Left cardiac atrium (tissue), 4 donors: ENCODE measurements around the gene AUP1. TPM values are rescaled to one million over a fixed set of nuclear protein-coding genes. Genes with fewer than 3 reads are reported as not detected.
"Not testable (repeated sequence)": the region's sequence is repeated elsewhere in the genome, so short reads cannot be mapped to it uniquely, and the experiment has no call there.

Source experiments
- ATAC-seq, 2 donors: fragments of 200-7000 bp; cut with Tn5 transposase; one replicate each; pipeline ENCODE4 v1.9.1; 2020; ENCODE audit warnings: mild to moderate bottlenecking in 2 of 2, moderate library complexity in 2 of 2
- DNase-seq: peaks from one replicate; pipeline ENCODE4 v3.0.0-alpha.2; 2020
- intact Hi-C, 2 donors: fragments of 100-400 bp; cut with DNase I; formaldehyde crosslinking; loops; one replicate each; pipeline versions ENCODE4 v1.14.1 to v1.15.1; 2022 to 2023
- long read RNA-seq: library from polyadenylated mRNA; unstranded; transcript quantifications from one replicate; pipeline ENCODE4 v2.0.0, GENCODE V29; 2021
- total RNA-seq, 2 donors: library from RNA; stranded (reverse); fragmentation: NEBNext Ultra II Directional; extraction: Animal tissue kit (Norgen Biotek cat#: 25700); gene quantifications; one replicate each; pipeline ENCODE4 v1.2.1, GENCODE V29; 2021
- donor health status: DM: no; HTN: yes; CAD: no.
- donor health status: DM: no; HTN: yes; CAD: no; lungs with severe emphysema.
- donor health status: DM: yes; HTN: yes; CAD: no.
- donor health status: Dilated cardiomyopathy.

Gene AUP1, protein sequence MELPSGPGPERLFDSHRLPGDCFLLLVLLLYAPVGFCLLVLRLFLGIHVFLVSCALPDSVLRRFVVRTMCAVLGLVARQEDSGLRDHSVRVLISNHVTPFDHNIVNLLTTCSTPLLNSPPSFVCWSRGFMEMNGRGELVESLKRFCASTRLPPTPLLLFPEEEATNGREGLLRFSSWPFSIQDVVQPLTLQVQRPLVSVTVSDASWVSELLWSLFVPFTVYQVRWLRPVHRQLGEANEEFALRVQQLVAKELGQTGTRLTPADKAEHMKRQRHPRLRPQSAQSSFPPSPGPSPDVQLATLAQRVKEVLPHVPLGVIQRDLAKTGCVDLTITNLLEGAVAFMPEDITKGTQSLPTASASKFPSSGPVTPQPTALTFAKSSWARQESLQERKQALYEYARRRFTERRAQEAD
- 10 to 100 TPM; 62.2 to 78.3 TPM for total RNA-seq
- long read RNA-seq, transcript AUP1-204 (11 exons, 1,645 nt), result minor isoform, 8 of 184 reads
- long read RNA-seq, transcript AUP1-201 (12 exons, 1,695 nt), result major isoform, 147 of 184 reads
- long read RNA-seq, partial matches to known transcripts, result 3 of 184 reads
- long read RNA-seq, other reads (novel, unspliced or antisense), result 22 of 184 reads

DNA sequence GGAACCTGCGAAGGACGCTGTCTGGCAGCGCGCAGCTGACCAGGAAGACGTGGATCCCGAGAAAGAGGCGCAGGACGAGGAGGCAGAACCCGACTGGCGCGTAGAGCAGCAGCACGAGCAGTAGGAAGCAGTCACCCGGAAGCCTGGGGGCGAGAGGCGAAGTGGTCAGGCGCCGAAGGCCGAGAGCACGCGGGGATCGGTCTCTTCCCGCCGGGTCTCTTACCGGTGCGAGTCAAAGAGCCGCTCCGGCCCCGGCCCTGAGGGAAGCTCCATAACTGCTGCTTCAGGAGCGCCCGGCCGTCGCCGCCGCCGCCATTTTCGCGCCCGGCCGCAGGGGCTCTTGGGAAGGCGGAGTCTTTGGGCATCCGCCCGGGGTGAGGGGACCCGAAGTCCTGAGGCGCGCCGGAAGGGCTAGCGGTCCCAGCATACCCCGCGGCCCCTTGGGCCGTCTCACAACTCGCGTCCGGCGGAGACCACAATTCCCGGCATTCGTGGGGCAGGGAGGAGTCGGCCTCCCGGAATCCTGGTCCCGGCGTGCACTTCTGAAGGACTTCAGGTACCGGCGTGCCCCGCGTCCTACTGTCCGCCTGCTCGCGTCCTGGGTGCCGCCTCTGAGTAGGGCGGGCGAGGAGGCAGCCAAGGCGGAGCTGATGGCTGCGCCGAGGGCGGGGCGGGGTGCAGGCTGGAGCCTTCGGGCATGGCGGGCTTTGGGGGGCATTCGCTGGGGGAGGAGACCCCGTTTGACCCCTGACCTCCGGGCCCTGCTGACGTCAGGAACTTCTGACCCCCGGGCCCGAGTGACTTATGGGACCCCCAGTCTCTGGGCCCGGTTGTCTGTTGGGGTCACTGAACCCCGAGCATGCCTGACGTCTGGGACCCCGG lies at the start of gene AUP1, which contains the start of gene HTRA2:
AUP1 (minus strand) TSS at position 350 of the 882 bp plus-strand sequence; CDS start at position 273, 77 bp downstream.
HTRA2 (plus strand) TSS at position 577 of the 882 bp plus-strand sequence; CDS start at position 651, 74 bp downstream.
- intact Hi-C loops, result loop anchor here in 1 of 2 donors (2.0 to 5.0 kb wide), 2 partner anchors 19 to 58 kb away; no protein-coding TSS in a partner anchor
- DNase-seq (peak; percentile 99), ATAC-seq (peak; percentile 95 to 97)

DNA sequence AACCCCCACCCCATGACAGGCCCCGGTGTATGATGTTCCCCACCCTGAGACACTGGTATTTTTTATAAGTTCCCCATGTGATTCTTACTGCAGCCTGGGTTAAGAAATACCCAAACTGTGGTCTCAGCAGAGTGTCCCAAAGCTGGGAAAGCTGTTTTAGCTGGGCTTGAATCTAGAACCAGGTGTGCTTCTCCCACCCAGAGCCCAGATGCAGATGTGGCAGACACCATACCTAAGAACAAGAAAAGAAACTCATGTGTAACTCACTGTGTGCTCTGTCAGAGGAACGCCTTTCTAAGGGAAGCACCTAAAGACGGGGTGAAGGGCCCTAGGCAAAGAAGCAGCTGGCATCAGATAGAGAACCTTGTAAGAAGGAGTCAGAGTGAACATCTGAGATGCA lies 48.9 kb upstream of the AUP1 start:
- DNase-seq (no peak), ATAC-seq (no peak)
- intact Hi-C loops, result no loop called here

DNA sequence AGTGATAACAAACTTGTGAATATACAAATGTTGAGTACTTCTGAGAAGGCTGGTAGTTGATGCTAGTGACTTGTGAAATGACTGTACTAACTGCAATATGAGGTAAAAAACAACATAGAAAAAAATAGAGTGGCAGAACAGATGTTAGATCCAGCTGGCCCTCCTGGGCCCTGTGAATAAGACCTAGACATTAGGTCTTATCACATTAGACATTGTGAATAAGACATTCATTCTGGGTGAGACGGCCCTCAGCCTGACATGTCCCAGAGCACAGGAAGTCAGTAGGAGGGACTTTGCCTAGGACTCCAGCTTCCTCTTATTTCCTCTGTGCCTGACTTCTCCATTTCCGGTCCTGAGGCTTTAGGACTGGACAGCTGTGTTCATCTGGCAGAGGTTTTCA lies 47.9 kb upstream of the AUP1 start:
- DNase-seq, result peak; percentile 38
- peak; percentile 64 to 87 for ATAC-seq
- intact Hi-C loops, result no loop called here

DNA sequence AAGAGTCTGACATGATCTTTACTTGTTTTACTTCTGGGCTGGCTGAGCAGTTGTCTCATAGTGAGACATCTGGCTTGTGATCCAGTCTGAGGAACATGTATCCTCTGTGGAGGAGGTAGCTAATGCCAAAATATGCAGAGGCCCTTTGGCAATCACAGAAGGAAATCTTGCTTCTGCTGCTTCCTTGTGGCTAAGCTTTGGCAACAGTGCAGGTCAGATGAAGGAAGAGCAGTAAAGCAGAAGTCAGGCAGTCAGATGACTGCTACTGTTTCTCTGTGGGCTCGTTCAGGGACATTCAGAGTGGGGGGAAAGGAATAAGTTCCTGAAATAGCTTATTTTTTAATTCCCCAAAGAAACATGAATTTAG lies 47.3 kb upstream of the AUP1 start:
- intact Hi-C loops, result no loop called here
- no peak for DNase-seq
- ATAC-seq, result peak; percentile 84 to 87

DNA sequence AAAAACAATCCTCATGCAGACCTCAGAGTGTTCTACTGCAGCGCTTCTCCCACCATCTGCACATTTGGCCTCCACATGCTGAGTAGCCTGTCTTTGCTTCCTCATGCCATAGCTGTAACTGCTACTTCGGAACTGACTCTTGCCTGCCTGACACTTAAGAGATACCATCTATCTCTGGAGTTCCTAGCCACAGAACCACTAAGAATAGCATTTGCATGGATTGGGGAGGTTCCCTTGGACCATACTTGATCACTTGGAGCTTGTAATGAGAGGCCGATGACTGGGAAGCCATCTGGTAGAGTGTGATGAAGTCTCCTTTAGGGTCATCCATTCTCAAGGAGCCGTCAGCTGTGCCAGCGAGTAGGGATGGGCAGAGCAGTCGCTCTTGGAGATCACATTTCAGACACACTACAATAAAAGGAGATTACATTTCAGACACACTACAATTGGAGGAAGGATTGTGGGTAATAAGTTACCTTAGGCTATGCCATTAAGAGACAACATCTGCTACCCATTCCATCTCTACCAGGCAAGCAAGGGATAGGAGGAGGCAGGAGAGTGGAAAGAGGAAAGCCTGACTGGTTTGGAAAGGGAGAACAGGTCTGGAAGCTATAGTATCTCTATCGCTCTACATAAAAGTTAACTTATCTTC lies 46.8 kb upstream of the AUP1 start:
- ATAC-seq (peak in 1 of 2 donors; percentile 15), DNase-seq (no peak)
- intact Hi-C loops, result no loop called here

DNA sequence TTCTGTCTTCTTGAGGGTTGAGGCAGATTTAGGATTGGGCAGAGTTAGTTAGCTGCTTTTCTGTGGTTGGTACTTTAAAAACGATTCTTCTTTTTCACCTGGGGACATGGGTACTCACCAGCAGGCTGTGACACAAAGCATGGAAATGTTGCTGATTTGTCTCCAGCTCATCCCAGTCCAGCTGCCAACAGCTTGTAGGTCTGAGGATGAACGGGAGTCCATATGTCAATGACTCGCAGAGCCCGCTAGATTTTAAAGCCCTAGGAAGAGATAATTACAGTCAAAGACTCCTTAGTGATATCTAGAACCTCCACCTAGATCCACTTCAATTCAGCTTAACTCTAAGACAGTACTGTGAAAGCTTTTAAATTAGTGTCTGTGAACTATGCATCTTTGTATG lies 45.8 kb upstream of the AUP1 start:
- ATAC-seq (no peak), DNase-seq (no peak)
- intact Hi-C loops, result no loop called here

DNA sequence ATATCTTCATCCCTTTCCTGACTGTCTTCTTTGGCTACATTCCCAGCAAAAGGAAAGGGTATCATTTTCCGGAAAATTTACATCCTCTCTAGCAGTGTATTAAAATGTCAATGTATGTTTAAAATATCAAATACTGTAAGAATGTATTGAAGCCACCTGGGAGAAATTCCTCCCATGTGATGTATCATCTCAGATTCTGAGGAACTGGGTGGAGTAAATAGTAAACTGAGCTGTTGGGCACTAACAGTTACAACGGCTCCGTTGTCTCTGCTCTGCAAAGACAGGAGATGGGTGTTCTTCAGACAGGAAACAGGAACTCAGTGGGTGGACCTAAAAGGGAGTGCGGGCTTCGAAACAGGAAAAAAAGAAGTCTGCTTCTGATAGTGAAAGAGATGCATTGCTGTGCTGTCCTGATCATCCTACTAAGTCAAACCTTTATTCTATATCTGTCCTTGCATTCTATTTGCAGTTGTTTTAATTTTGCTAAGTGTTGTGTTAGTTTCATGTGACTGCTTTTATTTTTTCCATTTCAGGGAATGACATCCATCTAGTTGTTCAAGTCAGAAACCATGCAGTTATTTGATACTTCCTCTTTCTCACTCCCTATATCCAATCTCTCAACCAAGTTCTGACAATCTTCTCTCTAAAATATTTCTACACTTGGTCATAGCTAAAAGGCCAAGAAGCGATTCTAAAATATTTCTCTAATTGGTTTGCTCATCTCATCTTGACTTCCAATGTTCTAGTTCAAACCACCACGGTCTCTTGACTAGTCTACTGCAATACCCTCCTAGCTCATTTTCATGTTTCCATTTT lies 44.4 kb upstream of the AUP1 start:
- intact Hi-C loops, result no loop called here
- ATAC-seq, result peak in 1 of 2 donors; percentile 19

DNA sequence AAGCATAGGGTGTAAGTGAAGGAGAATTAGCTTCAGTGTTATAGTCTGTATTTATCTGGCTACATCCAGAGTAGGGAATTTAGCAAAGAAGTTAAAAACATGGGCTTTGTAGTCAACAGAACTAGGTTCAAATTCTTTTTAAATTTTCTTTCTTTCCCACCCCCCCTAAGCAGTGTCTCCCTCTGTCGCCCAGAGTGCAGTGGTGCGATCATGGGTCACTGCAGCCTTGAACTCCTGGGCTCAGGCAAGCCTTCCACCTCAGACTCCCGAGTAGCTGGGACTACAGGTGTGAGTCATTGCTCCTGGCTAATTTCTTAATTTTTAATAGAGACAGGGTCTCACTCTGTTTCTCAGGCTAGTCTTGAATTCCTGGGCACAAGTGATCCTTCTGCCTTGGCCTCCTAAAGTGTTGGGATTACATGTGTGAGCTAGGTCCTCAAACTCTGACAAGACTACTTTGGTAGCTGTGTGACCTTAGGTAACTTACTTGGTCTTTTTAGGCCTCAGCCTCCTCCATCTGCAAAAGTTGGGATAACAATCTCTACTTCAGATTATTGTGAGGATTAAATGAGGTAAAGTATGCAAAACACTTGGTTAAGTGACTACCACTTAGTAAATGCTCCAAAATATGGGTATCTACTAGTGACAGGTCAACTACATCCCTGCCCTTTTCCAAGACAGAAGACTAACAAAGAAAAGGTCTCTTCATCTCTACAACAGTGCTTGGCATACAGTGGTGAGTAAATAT lies 42.8 kb upstream of the AUP1 start:
- intact Hi-C loops, result no loop called here
- ATAC-seq, result no peak
- no peak for DNase-seq

More for the DNA sequence above, 44.4 kb upstream of the AUP1 start:
- no peak for DNase-seq

DNA sequence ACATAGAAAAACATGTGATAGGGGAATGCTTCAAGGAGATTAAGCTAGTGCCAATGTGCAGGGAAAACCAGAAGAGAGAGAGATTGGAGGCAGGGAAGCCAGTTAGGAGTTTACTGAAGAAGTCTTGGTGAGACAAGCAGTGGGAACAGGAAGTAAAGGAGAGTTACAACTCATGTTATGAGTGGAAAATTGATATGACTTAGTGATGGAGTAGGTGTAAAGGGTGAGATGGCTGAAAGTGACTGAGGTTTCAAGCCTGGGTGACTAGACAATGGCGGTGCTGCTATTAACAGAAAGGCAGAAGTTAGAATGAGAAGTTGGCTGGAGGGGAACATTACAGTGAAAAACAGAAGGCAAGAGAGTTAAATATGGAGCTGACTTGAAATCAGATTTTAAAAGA lies 41.6 kb upstream of the AUP1 start:
- ATAC-seq (no peak), DNase-seq (no peak)
- intact Hi-C loops, result no loop called here

DNA sequence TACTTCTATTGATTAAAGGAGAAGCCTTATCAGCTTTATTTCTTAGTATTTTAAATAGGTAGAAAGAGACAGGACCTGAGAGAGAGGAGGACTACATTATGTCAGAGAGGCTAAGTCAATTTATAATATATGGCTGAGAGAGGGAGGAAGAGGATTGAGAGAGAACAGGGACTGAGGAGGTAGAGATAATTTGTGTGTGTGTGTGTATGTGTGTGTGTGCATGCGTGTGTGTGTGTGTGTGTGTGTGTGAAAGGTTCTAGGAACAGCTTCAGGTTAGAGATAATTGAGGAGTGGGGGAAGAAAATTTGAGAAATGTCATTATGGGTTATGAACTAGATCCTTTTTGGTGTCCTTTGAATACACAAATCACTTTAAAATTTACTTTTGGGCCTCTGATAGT lies 40.2 kb upstream of the AUP1 start:
- intact Hi-C loops, result no loop called here
- DNase-seq (no peak), ATAC-seq (no peak)

DNA sequence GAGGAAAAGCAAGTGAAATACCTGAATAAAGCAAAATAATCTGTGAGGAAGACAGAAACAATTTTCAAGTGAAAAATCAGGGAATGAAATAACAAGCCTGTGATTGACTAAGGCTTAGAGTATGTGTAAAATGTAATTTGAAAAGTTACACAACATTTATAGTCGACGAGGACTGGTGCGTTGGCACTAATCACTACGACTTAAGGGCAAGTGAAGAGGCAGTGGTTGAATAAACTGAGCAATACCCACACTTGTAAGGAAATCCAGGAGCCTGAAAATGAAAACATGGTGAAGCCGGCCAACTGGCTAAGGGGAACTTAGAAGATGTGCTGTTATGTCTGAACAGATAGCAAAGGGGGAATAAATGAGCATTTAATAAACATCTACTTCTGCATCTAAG lies 38.4 kb upstream of the AUP1 start:
- no peak for DNase-seq
- intact Hi-C loops, result no loop called here
- peak; percentile 73 to 75 for ATAC-seq

DNA sequence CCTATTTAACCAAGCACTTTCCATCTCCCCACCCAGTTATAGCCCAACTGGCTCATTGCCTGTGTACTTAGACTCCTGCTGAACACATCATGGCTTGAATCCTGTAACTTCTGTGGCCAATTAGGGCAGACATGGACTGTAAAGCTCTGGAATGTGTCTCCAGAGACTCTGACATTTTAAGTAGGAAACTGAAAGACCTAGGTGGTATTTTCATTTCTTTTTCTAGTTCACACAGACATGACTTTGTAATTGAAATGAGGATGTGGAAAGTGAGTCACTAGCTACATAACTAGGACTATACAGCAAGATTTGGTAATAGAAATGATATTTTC lies 37.2 kb upstream of the AUP1 start:
- ATAC-seq, result peak; percentile 29 to 73
- intact Hi-C loops, result no loop called here
- DNase-seq, result no peak

DNA sequence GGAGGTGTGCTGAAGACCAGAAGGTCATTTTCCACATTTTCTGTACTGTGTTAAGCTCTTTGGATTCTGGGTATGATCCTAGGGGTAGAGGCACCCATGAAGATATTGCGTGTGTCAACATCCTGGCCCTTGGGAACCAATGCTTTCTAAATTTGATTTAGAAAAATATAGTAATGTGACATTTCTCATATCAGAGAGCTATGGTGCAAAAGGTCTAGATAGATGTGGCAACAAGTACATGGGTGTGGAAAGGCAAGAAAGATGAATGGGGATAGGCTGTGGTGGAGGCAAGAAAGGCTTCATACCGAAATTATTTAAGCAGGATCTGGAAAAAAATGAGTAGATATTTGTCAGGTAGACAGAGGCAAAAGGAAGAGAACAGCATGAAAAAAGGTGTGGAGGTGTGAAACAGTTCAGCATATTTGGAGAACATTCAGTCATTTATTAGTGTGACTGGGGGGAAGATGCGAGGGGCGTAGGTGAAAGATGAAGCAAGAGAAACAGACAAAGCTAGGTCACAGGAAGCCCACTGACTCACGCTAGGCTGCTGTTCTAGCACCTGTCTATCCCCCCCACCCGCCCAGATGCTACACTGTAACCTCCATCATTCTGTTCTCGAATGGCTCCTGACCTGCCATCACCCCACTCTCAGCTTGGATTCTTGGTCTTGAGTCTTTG lies 36.7 kb upstream of the AUP1 start:
- ATAC-seq, result no peak
- intact Hi-C loops, result no loop called here

DNA sequence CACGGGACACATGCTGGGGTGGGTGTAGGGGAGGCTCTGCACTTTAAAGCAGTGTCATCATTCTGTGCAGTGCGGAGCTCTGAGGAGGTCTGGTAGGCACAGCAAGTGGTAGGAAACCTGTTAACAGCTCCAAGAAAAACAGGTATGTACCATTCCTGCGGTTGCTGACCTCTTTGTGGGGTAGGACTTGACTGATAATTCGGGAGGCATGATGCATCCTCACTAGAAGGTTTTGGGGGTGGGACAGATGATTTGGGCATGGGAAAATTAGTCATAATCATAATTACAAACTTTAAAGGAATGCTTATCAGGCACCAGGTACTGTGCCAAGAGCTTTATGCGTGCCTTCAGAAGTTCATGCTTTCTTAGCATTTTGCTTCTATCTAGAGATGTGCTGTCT lies 34.7 kb upstream of the AUP1 start:
- no peak for DNase-seq
- intact Hi-C loops, result no loop called here
- peak; percentile 23 to 82 for ATAC-seq

More for the DNA sequence above, 36.7 kb upstream of the AUP1 start:
- DNase-seq, result no peak

DNA sequence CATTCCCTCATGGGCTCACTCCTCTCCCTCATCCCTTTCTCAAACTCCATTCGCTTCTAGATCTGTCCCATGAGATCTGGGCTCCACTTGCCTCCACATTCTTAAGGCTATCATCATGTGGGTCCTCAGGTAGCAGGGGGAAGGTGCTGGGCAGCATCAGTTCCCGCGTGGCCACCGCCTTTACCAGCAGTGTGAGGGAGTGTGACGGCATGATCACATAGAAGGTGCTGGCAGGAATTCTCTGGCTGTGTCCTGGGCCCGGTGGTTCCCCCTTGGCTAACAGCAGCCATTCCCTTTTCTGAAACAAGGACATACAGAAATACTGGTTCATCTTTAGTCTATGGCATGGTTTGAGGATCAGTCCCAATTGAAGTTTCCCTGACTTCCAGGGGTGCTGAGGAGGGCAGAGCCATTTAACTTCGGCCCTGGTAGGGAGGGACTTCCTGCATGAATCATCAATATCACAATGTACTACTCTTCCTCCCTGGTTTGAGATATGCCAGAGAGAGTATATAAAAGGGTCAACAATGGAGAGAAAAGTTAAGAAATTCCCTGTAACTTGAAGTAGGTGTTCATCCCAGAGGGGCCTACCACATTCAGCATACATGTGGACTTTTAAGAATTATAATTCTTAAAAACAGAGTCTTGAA lies 32.7 kb upstream of the AUP1 start:
- ATAC-seq (no peak), DNase-seq (no peak)
- intact Hi-C loops, result no loop called here

DNA sequence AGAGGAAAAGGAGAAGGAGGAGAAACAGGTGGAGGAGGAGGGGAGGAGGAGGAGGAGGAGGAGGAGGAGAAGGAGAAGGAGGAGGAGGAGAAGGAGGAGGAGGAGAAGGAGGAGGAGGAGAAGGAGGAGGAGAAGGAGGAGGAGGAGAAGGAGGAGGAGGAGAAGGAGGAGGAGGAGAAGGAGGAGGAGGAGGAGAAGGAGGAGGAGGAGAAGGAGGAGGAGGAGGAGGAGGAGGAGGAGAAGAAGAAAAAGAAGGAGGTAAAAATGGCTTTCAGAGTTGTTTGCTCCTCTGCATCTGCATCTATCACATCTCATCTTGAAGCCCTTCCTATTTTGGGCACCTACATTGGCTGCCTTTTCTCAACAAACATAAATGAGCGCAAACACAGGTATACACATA lies 31.5 kb upstream of the AUP1 start:
- intact Hi-C loops, ATAC-seq, DNase-seq: not testable (repeated sequence)

DNA sequence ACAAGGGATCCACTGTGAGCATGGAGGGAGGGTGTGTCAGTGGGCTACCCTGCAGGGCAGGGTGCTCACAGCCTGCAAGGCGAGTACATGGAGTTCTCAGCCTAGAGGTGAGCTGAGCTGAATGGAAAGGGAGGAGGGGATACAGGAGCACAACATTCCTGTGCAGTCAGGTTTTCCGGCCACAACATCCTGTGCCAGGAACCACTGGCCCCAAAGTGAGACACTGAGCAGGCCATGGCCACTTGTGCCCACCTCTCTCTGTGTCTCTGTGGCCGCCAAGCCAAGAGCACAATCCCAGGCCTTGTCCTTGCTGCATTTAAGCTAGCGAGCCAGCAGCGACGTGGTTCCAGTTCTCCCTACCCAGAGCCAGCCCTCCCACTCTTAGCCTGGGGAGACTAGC lies 31.1 kb upstream of the AUP1 start:
- ATAC-seq (no peak), DNase-seq (no peak)
- intact Hi-C loops, result no loop called here
